Measurements from ENCODE around the gene SLC25A42.
A peak's percentile ranks its signal among the peaks of the same experiment; 100 is the strongest.

Gene SLC25A42

GRCh38 chr19:19050731-19051130, 13.1 kb upstream of the SLC25A42 start:
- no peak for DNase-seq (ENCODE audit: low read depth)

DNA sequence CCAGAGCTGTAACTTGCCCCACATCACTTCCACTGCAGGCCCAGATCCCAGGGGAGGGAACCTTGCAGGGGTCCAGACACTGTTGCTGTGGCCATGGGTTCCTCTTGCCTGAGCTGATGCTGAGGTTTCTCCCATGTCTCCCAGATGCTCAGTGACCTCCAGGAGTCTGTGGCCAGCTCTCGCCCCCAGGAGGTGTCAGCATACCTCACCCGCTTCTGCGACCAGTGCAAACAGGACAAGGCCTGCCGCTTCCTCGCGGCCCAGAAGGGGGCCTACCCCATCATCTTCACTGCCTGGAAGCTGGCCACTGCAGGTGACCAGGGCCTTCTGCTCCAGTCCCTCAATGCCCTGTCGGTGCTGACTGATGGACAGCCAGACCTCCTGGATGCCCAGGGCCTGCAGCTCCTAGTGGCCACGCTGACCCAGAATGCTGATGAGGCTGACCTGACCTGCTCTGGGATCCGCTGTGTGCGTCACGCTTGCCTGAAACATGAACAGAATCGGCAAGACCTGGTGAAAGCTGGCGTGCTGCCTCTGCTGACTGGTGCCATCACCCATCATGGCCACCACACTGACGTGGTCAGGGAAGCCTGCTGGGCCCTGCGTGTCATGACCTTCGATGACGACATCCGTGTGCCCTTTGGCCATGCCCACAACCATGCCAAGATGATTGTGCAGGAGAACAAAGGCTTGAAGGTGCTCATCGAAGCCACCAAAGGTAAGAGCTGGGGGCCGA, 12.1 kb upstream of the SLC25A42 start:
- DNase-seq (ENCODE audit: low read depth): no peak

GRCh38 chr19:19052921-19053320, 10.9 kb upstream of the SLC25A42 start:
- DNase-seq (ENCODE audit: low read depth): no peak

DNA sequence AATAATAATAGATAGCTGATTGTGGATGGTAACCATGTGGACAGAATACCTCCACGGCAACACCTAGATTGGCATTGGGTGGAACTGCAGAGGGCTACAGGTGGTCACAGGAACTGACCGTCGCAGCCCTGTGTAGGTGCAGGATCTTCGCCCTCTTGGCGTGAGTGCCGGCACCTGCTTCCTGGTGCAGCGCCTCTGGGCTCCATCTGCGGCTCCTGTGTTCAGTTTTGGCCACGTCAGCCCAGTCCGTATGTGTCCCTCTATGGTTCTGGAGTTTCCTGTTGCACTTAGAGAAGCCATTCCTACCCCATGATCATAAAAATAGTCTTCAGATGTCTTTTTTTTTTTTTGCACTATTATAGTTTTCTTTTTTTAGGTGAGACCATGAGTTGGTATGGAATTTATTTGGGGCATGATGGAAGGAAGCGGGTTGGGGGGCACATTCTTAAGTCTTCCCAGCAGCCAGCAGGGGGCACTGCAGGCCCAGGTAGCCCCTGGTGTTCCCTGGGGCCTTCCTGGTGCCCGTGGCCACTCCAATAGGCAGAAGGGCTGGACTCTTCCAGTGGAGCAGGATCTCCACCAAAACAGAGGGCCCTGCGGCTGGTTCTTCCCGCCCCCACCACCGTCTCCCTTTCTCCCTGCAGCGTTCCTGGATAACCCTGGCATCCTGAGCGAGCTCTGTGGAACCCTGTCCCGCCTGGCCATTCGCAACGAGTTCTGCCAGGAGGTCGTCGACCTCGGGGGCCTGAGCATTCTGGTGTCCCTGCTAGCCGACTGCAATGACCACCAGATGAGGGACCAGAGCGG, 10.1 kb upstream of the SLC25A42 start:
- DNase-seq (ENCODE audit: low read depth): peak; percentile 38

GRCh38 chr19:19054315-19054938, 9.4 kb upstream of the SLC25A42 start:
- DNase-seq (ENCODE audit: low read depth): no peak

DNA sequence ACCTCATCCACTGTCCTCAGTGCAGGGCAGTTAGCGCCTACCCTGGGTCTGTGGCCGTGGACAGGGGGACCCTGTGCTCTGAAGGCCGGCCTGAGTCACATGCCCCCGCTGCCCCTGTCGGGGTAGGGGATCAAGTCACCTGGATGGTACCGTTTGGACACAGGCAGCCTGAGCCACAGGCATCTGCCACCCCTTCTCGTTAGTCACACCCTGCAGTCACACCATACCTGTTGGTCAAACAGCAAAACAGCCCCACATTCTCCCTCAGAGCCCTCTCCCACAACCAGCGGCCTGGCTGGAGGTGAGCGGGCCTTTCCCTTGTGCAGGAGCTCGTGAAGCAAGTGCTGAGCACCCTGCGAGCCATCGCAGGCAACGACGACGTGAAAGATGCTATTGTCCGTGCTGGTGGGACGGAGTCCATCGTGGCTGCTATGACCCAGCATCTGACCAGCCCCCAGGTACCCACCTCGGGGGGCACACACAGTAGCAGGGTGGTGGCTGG, 8.8 kb upstream of the SLC25A42 start:
- DNase-seq (ENCODE audit: low read depth): no peak

DNA sequence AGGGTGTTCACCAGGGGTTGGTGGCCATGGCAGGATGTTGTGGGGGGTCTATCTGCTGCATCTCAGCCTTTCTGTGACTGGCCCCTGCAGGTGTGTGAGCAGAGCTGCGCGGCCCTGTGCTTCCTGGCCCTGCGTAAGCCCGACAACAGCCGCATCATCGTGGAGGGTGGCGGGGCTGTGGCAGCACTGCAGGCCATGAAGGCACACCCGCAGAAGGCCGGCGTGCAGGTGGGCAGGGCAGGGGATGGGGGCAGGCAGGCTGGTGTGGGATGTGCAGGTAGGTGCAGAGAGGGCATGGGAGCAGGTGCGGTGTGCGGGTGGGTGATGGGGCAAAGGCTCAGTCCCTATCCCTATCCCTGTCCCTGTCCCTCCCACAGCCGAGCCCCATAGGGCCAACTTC, 8.1 kb upstream of the SLC25A42 start:
- DNase-seq (ENCODE audit: low read depth): no peak

DNA sequence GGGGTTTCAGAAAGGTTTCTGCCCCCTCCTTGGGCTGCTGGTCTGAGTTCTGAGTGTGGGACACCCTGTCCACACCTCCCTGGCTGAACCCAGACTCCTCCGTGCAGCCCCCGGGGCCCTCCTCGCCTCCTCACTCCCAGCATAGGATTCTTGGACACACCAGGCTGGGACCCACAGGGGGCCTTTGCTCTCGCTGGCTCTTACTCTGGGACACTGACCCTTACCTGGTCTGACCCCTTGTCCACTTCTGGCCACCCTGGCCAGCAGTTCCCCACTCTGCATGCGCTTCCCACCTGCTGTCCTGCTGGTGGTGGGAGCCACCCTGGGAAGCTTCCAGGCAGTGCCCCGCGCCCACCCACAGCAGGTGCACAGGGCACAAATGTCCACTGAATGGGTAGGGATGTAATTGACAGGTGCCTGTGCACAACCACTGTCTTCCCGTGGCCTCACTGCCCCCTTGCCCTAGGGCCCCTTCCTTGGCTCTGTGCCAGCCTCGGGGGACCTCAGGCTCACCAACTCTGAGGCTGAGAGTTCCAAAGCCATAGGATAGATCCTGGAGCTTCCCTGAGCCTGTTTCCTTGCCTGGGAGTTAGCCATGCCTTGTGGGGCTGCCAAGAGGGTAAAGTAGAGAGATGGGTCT, 7.0 kb upstream of the SLC25A42 start:
- no peak for DNase-seq (ENCODE audit: low read depth)

GRCh38 chr19:19057317-19057716, 6.5 kb upstream of the SLC25A42 start:
- no peak for DNase-seq (ENCODE audit: low read depth)

- DNase-seq (ENCODE audit: low read depth): no peak
These were observed 6.1 kb upstream of the SLC25A42 start for GRCh38 chr19:19057720-19058119.

- no peak for DNase-seq (ENCODE audit: low read depth)
These were observed 4.6 kb upstream of the SLC25A42 start for GRCh38 chr19:19059018-19059836.

DNA sequence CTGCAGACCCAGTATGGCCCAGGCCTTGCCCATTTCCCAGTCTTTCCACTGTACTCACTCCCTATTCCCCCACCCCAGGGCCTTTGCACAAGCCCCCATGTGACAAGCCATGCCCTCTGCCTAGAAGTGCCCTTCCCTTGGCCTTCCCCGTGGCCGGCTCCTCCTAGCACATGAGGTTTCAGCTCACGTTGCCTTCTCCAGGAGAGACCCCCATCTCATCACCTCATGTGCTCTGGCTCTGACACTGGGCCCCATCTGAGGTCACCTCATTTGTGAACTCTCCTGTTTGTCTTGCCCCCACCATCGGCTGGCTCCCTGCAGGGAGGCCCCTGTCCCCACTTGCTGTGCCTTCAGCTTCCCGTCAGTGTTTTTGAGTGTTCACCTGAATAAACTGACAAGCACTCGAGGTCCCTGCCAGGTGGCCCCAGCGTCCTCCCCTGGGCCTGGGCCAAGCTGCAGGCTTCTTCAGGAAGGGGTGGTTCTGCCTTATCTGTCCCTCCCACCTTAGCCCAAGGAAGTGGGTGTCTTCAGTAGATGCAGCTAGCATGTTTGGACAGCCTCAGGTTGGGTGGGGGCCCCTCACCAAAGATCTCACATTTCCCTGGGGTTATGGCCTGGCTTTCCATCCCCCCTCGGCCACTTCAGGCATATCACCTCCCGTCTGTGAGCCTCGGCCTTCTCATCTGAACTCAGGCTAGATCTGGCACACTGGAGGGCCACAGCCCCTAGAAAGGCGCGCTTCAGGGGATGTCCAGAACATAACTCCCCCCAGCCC, 3.8 kb upstream of the SLC25A42 start:
- no peak for DNase-seq (ENCODE audit: low read depth)

DNA sequence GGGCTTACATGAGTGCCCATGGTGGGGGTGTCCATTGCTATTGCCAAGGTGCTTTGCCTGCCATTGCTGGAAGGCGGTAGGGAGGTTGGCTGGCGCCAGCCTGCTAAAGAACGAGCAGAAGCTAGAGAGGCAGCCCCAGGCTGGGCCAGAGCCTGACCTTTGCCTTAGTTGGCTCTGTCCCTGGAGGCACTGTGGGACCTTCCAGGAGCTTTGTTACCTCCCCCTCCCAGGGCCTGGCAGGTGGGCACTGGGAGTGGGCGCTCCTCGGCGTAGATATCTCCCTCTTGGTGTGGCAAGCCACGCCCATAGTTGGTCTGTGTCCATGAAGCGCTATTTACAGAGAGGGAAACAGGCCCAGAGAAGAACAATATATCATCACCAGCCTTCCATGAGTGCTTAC, 2.3 kb upstream of the SLC25A42 start:
- DNase-seq (ENCODE audit: low read depth): no peak

- DNase-seq (ENCODE audit: low read depth): no peak
These were observed 1.2 kb upstream of the SLC25A42 start for GRCh38 chr19:19062454-19063182.

- DNase-seq (ENCODE audit: low read depth): peak; percentile 13
These were observed 416 bp downstream of the SLC25A42 start for GRCh38 chr19:19064098-19064722.

DNA sequence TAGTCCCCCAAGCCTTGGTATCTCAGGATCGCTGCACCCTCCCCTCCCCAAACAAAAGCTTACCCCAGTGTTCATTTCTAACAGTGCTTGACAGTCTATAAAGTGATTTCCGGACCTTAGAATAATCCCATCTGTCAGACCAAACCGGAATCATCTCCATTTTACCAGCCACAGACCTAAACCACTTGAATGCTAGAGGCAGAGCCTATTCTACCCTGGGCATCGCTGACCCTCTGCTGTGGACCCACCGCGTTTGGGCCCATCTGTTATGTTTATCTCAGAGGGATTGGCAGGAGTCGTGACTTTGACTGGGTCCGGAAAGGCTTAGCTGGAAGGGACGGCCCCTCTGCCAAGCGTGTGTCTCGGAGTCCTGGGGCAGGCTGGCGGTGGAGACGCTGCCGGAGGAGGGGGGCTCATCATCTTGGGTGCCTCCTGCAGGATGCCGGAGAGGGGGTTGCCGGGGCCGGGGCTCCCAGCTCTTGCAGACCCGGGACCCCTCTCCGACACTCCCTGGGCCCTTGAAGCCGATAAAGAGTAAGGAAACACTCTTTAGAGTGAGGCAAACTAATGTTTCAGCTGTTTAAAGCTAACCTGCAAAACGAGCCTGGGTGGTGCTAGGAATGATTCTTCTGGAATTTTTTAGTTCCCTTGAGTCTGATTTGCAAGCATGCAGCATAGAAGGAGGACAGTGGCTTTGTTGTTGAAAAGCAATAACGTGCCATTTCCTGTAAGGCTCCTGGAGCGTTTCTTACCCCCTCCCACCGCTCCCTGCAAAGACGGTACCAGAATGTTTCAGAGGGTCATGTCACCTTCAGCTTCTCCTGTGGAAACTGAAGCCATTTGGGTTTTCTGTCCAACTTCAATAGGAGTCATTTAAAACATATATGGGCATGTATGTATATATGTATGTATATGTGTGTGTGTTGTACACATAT, 1.3 kb downstream of the SLC25A42 start:
- DNase-seq (ENCODE audit: low read depth): no peak

DNA sequence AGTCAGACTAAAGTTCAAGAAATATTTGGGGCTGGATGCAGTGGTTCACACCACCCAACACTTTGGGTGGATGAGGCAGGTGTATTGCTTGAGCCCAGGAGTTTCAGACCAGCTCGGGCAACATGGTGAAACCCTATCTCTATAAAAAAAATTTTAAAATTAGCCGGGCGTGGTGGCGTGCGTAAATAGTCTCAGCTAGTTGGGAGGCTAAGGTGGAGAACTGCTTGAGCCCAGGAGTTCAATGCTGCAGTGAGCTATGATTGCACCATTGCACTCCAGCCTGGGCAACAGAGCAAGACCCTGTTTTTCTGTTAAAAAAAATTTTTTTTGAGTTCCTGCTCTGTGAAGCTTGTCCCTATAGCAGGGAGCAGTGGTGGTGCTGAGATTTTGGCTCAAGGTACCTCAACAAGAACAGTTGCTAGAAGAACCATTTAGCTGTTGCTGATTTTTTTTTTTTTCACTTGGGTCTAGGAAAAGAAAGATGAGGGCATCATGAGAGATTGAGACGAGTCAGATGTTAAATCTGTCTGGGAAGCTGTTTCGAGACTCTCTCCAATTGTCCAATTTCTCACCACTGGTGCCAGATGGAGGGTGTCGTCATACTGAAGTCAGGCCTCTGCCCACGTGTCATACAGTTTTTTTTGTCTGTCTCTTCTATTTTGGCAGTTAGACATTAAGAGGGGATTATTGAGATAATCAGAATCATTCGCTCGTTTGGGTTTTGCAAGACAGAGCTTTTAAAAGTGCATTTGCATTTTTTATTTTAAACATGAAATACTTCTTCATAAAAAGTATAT, 3.7 kb downstream of the SLC25A42 start:
- DNase-seq (ENCODE audit: low read depth): no peak
